Tibial artery (tissue), 4 donors: Measurements from ENCODE around the gene TBATA.

ENCODE experiments used
- DNase-seq, 2 donors: peaks; one replicate each; pipeline ENCODE4 v3.0.0-alpha.2; 2019
- H3K27ac ChIP-seq, 2 donors: fragments of 200-600 bp; sonication (generic) in 1 of 2; 1 replicate in 1 of 2; 2 replicates in 1 of 2; pipeline ENCODE4 v1.5.1; 2018 to 2019; ENCODE audit warnings: mild to moderate bottlenecking in 1 of 2
- H3K27me3 ChIP-seq, 2 donors: fragments of 200-600 bp; sonication (generic) in 1 of 2; one replicate each; pipeline versions ENCODE4 v1.5.1 to v1.6.0; 2016 to 2019
- H3K36me3 ChIP-seq, 3 donors: fragments of 200-600 bp; sonication (generic) in 2 of 3; one replicate each; pipeline ENCODE4 v1.5.1; 2016 to 2019; ENCODE audit warnings: mild to moderate bottlenecking in 2 of 3
- H3K4me1 ChIP-seq, 4 donors: fragments of 200-600 bp; sonication (generic) in 2 of 4; 1 replicate in 3 of 4; 2 replicates in 1 of 4; pipeline ENCODE4 v1.5.1; 2016 to 2019
- H3K4me3 ChIP-seq, 2 donors: fragments of 200-600 bp; sonication (generic) in 1 of 2; 1 replicate in 1 of 2; 2 replicates in 1 of 2; pipeline ENCODE4 v1.5.1; 2018 to 2019; ENCODE audit warnings: mild to moderate bottlenecking in 2 of 2
- H3K9me3 ChIP-seq, 3 donors: fragments of 200-600 bp; sonication (generic) in 1 of 3; one replicate each; pipeline ENCODE4 v1.5.1; 2016 to 2019
- intact Hi-C: fragments of 100-400 bp; cut with DNase I; formaldehyde crosslinking; loops from one replicate; pipeline ENCODE4 v1.15.0; 2023; ENCODE audit warnings: low total_unique reads
- TF ChIP-seq, protein P1 (sequence below), 2 experiments: fragments of 200-600 bp in 1 of 2; fragments of 450-650 bp in 1 of 2; IDR thresholded peaks; one replicate each; pipeline ENCODE4 v1.5.1; 2017 to 2019; ENCODE audit warnings: antibody characterized with exemption in 2 of 2, mild to moderate bottlenecking in 1 of 2, moderate library complexity in 1 of 2

Gene TBATA

DNA sequence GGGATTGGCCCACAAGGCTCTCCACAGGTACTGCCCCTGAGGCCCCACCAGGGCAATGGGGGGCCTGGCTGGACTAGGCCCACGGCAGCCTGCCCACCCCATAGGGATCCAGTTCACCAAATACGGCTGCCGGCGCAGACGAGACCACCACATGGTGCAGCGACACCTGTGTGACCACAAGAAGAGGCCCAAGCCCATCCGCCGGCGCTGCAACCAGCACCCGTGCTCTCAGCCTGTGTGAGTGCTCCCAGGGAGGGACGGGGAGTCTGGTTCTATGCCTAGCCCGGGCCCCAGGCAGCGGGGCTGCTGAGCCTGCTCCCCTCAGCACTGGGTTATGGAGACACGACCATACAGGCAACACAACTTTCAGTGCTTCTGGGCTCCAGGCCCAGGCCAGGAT lies 33.2 kb downstream of the TBATA start:
- DNase-seq: no peak
- TF ChIP-seq, protein P1, sequence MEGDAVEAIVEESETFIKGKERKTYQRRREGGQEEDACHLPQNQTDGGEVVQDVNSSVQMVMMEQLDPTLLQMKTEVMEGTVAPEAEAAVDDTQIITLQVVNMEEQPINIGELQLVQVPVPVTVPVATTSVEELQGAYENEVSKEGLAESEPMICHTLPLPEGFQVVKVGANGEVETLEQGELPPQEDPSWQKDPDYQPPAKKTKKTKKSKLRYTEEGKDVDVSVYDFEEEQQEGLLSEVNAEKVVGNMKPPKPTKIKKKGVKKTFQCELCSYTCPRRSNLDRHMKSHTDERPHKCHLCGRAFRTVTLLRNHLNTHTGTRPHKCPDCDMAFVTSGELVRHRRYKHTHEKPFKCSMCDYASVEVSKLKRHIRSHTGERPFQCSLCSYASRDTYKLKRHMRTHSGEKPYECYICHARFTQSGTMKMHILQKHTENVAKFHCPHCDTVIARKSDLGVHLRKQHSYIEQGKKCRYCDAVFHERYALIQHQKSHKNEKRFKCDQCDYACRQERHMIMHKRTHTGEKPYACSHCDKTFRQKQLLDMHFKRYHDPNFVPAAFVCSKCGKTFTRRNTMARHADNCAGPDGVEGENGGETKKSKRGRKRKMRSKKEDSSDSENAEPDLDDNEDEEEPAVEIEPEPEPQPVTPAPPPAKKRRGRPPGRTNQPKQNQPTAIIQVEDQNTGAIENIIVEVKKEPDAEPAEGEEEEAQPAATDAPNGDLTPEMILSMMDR (IDR thresholded peaks at IDR 0.05): no peak
- Histone ChIP-seq H3K27me3 (no peaks in the 10 kb centered on the region), H3K36me3 (no peaks in the 10 kb centered on the region), H3K9me3 (no peaks in the 10 kb centered on the region), H3K4me3 (no peak overlapping the region), H3K4me1 (peaks cover 0 to 21% (median 3%) of the 10 kb centered on the region in 4 donors), H3K27ac (no peak overlapping the region)
- intact Hi-C loops: loop anchor here (10.0 kb wide), 1 partner anchor 287 kb away; no protein-coding TSS in a partner anchor

DNA sequence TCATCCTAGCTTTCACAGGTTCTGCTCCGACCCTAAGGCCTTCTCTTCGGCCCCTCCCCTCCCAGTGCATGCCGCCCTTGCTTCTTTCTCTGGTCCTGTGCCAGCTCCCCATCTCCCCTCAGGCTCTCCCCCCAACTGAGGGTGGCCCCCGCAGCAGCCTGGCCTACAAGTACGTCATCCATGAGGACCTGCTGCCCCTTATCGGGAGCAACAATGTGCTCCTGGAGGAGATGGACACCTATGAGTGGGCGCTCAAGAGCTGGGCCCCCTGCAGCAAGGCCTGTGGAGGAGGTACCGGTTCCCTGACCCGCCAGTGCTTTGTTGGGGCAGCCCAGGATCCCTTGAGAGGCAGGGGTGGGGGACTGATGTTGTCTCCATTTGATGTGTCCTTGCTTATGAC lies 33.8 kb downstream of the TBATA start:
- Histone ChIP-seq H3K27me3 (no peaks in the 10 kb centered on the region), H3K4me3 (no peak overlapping the region), H3K9me3 (no peaks in the 10 kb centered on the region), H3K27ac (no peak overlapping the region), H3K4me1 (peaks cover 0 to 25% (median 3%) of the 10 kb centered on the region in 4 donors), H3K36me3 (no peaks in the 10 kb centered on the region)
- TF ChIP-seq, protein P1 (IDR thresholded peaks at IDR 0.05): no peak
- DNase-seq: no peak
- intact Hi-C loops: loop anchor here (10.0 kb wide), 1 partner anchor 287 kb away; no protein-coding TSS in a partner anchor

DNA sequence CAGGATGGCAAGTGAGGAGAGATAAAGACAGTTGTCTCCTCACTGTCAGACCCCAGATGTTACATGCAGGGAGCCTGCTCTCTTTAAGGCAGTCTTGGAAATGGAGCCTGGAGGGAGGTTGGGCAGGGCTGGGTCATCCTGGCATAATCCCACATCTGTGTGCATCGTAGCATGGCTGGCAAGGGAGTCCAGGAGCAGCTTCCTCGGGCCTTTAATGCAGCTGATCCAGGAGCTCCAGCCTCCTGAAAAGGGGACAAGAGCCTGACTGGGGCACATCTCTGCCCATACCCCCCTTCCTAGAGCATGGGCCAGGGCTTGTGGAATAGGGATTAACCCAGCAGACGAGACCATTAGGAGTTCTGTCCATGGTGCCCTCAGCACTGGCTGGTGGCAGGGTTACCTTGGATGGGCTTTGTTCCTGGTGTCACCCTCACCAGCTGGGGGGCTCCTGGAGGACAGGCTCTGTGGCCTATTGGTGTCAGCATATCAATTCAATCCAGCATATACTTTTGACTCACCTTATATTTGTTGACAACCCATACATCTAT lies 34.9 kb downstream of the TBATA start:
- H3K4me1 ChIP-seq: peaks cover 0 to 24% (median 3%) of the 10 kb centered on the region in 4 donors
- TF ChIP-seq, protein P1 (IDR thresholded peaks at IDR 0.05): no peak
- H3K9me3 ChIP-seq: no peaks in the 10 kb centered on the region
- no peaks in the 10 kb centered on the region for H3K36me3 ChIP-seq
- no peak overlapping the region for H3K27ac ChIP-seq
- no peak for DNase-seq
- no peaks in the 10 kb centered on the region for H3K27me3 ChIP-seq
- intact Hi-C loops: loop anchor here (10.0 kb wide), 1 partner anchor 285 kb away; no protein-coding TSS in a partner anchor
- H3K4me3 ChIP-seq: no peak overlapping the region

DNA sequence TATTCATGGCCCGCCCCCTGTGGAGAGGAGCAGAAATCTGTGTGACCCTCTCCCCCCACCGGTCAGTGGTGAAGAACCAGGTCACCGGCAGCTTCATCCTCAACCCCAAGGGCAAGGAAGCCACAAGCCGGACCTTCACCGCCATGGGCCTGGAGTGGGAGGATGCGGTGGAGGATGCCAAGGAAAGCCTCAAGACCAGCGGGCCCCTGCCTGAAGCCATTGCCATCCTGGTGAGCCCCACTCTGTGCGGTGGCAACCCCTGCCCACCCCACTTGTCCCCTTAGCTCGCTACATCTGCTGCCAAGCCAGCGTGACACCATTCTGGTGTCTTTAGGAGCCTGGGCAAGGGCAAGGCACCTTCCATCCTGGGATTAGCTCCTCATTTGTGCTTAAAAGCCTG lies 35.4 kb downstream of the TBATA start:
- H3K27me3 ChIP-seq: no peaks in the 10 kb centered on the region
- intact Hi-C loops: loop anchor here (10.0 kb wide), 1 partner anchor 285 kb away; no protein-coding TSS in a partner anchor
- DNase-seq: no peak
- H3K4me3 ChIP-seq: no peak overlapping the region
- no peak overlapping the region for H3K27ac ChIP-seq
- H3K4me1 ChIP-seq: peaks cover 0 to 19% (median 3%) of the 10 kb centered on the region in 4 donors
- TF ChIP-seq, protein P1 (IDR thresholded peaks at IDR 0.05): no peak
- H3K36me3 ChIP-seq: no peaks in the 10 kb centered on the region
- no peaks in the 10 kb centered on the region for H3K9me3 ChIP-seq

DNA sequence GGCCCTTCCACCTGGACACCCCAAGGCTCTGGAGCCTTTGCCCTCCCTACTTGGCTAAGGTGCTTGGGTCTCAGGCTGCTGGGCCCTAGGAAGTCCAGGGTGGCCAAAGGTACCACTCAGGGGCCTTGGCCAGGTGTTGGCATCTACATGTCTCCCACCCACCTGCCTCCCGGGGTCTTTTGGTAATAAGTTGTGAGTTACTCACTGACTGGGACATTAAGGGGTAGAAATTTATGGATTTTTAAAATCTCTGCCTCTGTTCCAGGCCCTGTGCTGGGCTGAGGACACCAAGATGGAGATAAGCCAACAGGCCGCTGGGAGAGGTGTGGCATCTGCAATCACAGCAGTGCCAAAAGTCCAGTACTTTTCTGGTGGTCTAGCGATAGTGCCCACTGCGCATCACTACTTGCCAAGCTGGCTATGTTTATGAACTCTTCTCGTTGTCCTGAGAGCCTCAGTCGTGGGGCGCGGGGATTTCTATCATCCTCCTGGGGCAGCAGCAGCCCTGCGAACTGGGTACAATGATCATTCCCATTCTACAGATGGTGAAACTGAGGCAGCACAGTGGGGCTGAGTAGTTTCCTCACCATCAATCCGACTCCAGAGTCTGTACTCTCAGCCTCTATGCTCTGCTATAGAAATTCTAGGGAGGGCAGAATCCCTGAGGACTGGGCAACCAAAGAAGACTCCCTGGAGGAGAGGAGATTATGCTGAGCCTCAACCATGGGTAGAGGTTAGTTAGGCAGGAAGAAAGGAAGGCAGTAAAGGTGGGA lies 36.2 kb downstream of the TBATA start:
- TF ChIP-seq, protein P1 (IDR thresholded peaks at IDR 0.05): no peak
- Histone ChIP-seq H3K4me3 (no peak overlapping the region), H3K36me3 (no peaks in the 10 kb centered on the region), H3K27ac (no peak overlapping the region), H3K9me3 (no peaks in the 10 kb centered on the region), H3K27me3 (no peaks in the 10 kb centered on the region), H3K4me1 (peaks cover 0 to 11% (median 1%) of the 10 kb centered on the region in 4 donors)
- DNase-seq: no peak
- intact Hi-C loops: no loop called here
